Skeletal muscle cell (primary cell): Measurements from ENCODE around the gene LDB2.
"Not testable (repeated sequence)": the region's sequence is repeated elsewhere in the genome, so short reads cannot be mapped to it uniquely, and the experiment has no call there.

Source experiments
- DNase-seq: peaks from one replicate; pipeline ENCODE4 v3.0.0-alpha.2; 2010; ENCODE audit warnings: low read depth
- H3K4me3 ChIP-seq: 2 replicates; pipeline ENCODE4 v1.5.1; 2011; ENCODE audit warnings: low read depth, mild to moderate bottlenecking, control low read depth, low read length, moderate library complexity

Gene LDB2

GRCh38 chr4:16897991-16898827, at the start of gene LDB2:
Gene LDB2 (minus strand): TSS chr4:16898645.
- H3K4me3 ChIP-seq, result peak within 1 kb of the TSS; percentile 48
- peak; percentile 72 for DNase-seq

- H3K4me3 ChIP-seq, result no peak overlapping the region
- no peak for DNase-seq
Measured at GRCh38 chr4:16942491-16942890, 44.0 kb upstream of the LDB2 start.

GRCh38 chr4:16939178-16939577, 40.7 kb upstream of the LDB2 start:
- no peak for DNase-seq
- no peak overlapping the region for H3K4me3 ChIP-seq

GRCh38 chr4:16938512-16939040, 40.1 kb upstream of the LDB2 start:
- no peak for DNase-seq
- H3K4me3 ChIP-seq, result no peak overlapping the region

- no peak overlapping the region for H3K4me3 ChIP-seq
- no peak for DNase-seq
Measured at GRCh38 chr4:16931339-16932305, 33.2 kb upstream of the LDB2 start.

GRCh38 chr4:16926214-16926613, 27.8 kb upstream of the LDB2 start:
- no peak for DNase-seq
- no peak overlapping the region for H3K4me3 ChIP-seq

- not testable (repeated sequence) for DNase-seq, H3K4me3 ChIP-seq
Measured at GRCh38 chr4:16918716-16919115, 20.3 kb upstream of the LDB2 start.

- no peak overlapping the region for H3K4me3 ChIP-seq
- DNase-seq, result no peak
Measured at GRCh38 chr4:16916719-16917337, 18.4 kb upstream of the LDB2 start.

GRCh38 chr4:16916031-16916430, 17.6 kb upstream of the LDB2 start:
- H3K4me3 ChIP-seq, result no peak overlapping the region
- no peak for DNase-seq

GRCh38 chr4:16914208-16914607, 15.8 kb upstream of the LDB2 start:
- no peak for DNase-seq
- H3K4me3 ChIP-seq, result no peak overlapping the region

- no peak overlapping the region for H3K4me3 ChIP-seq
Measured at GRCh38 chr4:16912896-16913295, 14.5 kb upstream of the LDB2 start.

GRCh38 chr4:16909281-16909680, 10.8 kb upstream of the LDB2 start:
- DNase-seq, result no peak
- no peak overlapping the region for H3K4me3 ChIP-seq

More at GRCh38 chr4:16912896-16913295, 14.5 kb upstream of the LDB2 start:
- no peak for DNase-seq

- no peak overlapping the region for H3K4me3 ChIP-seq
- DNase-seq, result no peak
Measured at GRCh38 chr4:16908377-16909021, 10.1 kb upstream of the LDB2 start.

- no peak for DNase-seq
- no peak overlapping the region for H3K4me3 ChIP-seq
Measured at GRCh38 chr4:16900325-16900724, 1.9 kb upstream of the LDB2 start.

GRCh38 chr4:16896881-16897750, 1.3 kb downstream of the LDB2 start:
- peak overlapping the region; percentile 36 for H3K4me3 ChIP-seq
- no peak for DNase-seq

- no peak for DNase-seq
- no peak overlapping the region for H3K4me3 ChIP-seq
Measured at GRCh38 chr4:16894406-16894805, 4.0 kb downstream of the LDB2 start.

- no peak for DNase-seq
- no peak overlapping the region for H3K4me3 ChIP-seq
Measured at GRCh38 chr4:16893141-16893651, 5.2 kb downstream of the LDB2 start.

- no peak overlapping the region for H3K4me3 ChIP-seq
Measured at GRCh38 chr4:16890651-16891050, 7.8 kb downstream of the LDB2 start.

More at GRCh38 chr4:16890651-16891050, 7.8 kb downstream of the LDB2 start:
- no peak for DNase-seq
